DND-41 (cell line): ENCODE measurements around the gene AXIN1.

Source experiments
- EZH2 ChIP-seq: IDR thresholded peaks from 3 replicates; pipeline ENCODE4 v1.6.1; 2012; ENCODE audit warnings: borderline replicate concordance, low read depth, mild to moderate bottlenecking, moderate library complexity, low read length, inconsistent platforms; ENCODE audit not compliant: severe bottlenecking
- TF ChIP-seq, protein P1 (sequence below): IDR thresholded peaks from 2 replicates; pipeline ENCODE4 v1.5.1; 2012; ENCODE audit warnings: borderline replicate concordance, low read length, moderate library complexity, mild to moderate bottlenecking; ENCODE audit not compliant: poor library complexity, severe bottlenecking; ENCODE audit errors: extremely low read depth

DNA sequence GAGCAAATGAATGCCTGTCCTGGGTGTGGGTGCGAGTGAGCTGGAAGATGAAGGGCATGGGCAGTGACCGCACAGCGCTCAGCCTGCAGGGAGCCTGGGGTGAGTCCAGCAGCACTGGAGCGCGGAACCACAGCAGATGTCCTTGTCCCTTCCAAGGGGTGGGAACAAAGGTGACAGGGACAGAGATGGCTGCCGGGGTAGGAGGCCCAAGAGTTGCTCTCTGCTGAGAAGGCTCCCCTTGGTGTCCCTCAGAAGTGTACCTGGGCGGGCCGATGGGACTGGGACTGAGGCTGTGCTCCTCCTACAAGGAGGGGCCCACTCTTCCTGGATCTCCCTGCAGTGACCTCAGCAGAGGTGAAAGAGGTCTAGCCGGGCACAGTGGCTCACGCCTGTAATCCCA lies 36.8 kb upstream of the AXIN1 start:
- TF ChIP-seq, protein P1, sequence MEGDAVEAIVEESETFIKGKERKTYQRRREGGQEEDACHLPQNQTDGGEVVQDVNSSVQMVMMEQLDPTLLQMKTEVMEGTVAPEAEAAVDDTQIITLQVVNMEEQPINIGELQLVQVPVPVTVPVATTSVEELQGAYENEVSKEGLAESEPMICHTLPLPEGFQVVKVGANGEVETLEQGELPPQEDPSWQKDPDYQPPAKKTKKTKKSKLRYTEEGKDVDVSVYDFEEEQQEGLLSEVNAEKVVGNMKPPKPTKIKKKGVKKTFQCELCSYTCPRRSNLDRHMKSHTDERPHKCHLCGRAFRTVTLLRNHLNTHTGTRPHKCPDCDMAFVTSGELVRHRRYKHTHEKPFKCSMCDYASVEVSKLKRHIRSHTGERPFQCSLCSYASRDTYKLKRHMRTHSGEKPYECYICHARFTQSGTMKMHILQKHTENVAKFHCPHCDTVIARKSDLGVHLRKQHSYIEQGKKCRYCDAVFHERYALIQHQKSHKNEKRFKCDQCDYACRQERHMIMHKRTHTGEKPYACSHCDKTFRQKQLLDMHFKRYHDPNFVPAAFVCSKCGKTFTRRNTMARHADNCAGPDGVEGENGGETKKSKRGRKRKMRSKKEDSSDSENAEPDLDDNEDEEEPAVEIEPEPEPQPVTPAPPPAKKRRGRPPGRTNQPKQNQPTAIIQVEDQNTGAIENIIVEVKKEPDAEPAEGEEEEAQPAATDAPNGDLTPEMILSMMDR, result no peak
- no peak for TF ChIP-seq EZH2
